Peyer's patch (tissue), 4 donors: ENCODE results near the gene FARSB.

Experiments
- CTCF ChIP-seq, 6 experiments: fragments of 450-650 bp in 4 of 6; fragments of 200-600 bp in 2 of 6; sonication (generic) in 1 of 6; IDR thresholded peaks; one replicate each; pipeline ENCODE4 v1.5.1; 2017 to 2019; ENCODE audit warnings: antibody characterized with exemption in 6 of 6, mild to moderate bottlenecking in 3 of 6, moderate library complexity in 1 of 6
- POLR2A ChIP-seq, 2 donors: fragments of 450-650 bp; IDR thresholded peaks; one replicate each; pipeline ENCODE4 v1.5.1; 2017; ENCODE audit warnings: antibody characterized with exemption in 2 of 2, mild to moderate bottlenecking in 2 of 2, moderate library complexity in 2 of 2

GRCh38 chr2:222595581-222595980 lies 60.3 kb downstream of the FARSB start:
- TF ChIP-seq CTCF (IDR thresholded peaks at IDR 0.05) (no peak), POLR2A (IDR thresholded peaks at IDR 0.05) (no peak)
